PC-3 (cell line): ENCODE data around the gene PKIG.

ENCODE experiments used
- CTCF ChIP-seq: fragments of 300-600 bp; sonication (generic); conservative IDR thresholded peaks from 2 replicates; pipeline ENCODE4 v1.5.1; 2017; ENCODE audit warnings: antibody characterized with exemption, low read depth, mild to moderate bottlenecking, low read length
- EZH2 ChIP-seq: fragments of 300-600 bp; sonication (generic); IDR thresholded peaks from one replicate; pipeline ENCODE4 v1.6.1; 2017; ENCODE audit warnings: antibody characterized with exemption, mild to moderate bottlenecking, low read length; ENCODE audit not compliant: unreplicated experiment

DNA sequence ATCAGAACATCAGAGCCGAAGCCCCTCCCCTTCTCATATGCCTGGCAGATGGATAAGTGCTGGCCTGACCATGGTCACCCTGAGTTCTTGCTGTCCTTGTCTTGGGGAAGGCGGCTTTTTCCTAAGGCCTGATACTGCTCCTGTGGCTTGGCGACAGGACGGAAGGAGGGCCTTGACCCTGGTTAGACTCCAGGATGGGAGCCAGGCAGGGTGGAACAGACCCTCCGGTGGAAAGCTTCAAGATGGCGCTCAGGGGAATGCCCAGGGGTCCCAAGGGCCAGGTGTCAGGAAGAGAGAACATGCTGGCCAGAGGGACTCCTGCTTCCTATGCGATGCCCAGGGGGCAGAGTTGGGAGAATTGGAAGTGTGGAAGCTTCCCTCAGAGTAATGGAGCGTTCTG, 39.6 kb downstream of the PKIG start:
- TF ChIP-seq CTCF, result no peak
- TF ChIP-seq EZH2, result no peak
